ENCODE measurements around the gene KLK4. TPM values are rescaled to one million over a fixed set of nuclear protein-coding genes. Genes with fewer than 3 reads are reported as not detected.
"Not testable (repeated sequence)": the region's sequence is repeated elsewhere in the genome, so short reads cannot be mapped to it uniquely, and the experiment has no call there.

KLK4 gene
- polyA plus RNA-seq, 3 donors: not detected

- intact Hi-C loops (cut with micrococcal nuclease): no loop called here
- Histone ChIP-seq H3K27ac (ENCODE audit: low read depth in 1 of 2, low read length in 2 of 2) (no peak overlapping the region), H3K4me2 (replicated peaks; ENCODE audit: extremely low read depth, low read length, poor library complexity, severe bottlenecking) (no peak overlapping the region), H3K79me2 (ENCODE audit: insufficient read depth, low read length) (no peaks in the 10 kb centered on the region), H2AFZ (ENCODE audit: insufficient read depth, low read depth, low read length, poor library complexity, severe bottlenecking) (no peak overlapping the region), H3K27me3 (ENCODE audit: control insufficient read depth in 2 of 2, insufficient read depth in 2 of 2, low read length in 2 of 2) (peaks cover 0 to 2% of the 10 kb centered on the region in 2 donors), H3K36me3 (replicated peaks in 1 of 2; ENCODE audit: control insufficient read depth in 1 of 2, insufficient read depth in 2 of 2, low read length in 2 of 2) (no peaks in the 10 kb centered on the region), H3K4me3 (replicated peaks in 1 of 3; ENCODE audit: low read depth in 2 of 3, low read length in 3 of 3) (no peak overlapping the region), H3K4me1 (ENCODE audit: control insufficient read depth in 1 of 2, insufficient read depth in 2 of 2, low read length in 2 of 2) (no peaks in the 10 kb centered on the region), H4K20me1 (ENCODE audit: insufficient read depth, low read length) (no peaks in the 10 kb centered on the region), H3K9me3 (replicated peaks in 1 of 2; ENCODE audit: control insufficient read depth in 1 of 2, insufficient read depth in 1 of 2, low read length in 2 of 2) (peaks cover 0 to 20% of the 10 kb centered on the region in 2 donors), H3K9ac (ENCODE audit: insufficient read depth, low read length, poor library complexity, severe bottlenecking) (no peak overlapping the region)
- TF ChIP-seq CTCF (IDR thresholded peaks at IDR 0.05): no peak
- no peaks in the 10 kb centered on the region for H3K4me1 Mint-ChIP-seq
- H3K27me3 Mint-ChIP-seq (ENCODE audit: low read depth in 3 of 3): peaks cover 7 to 9% (median 9%) of the 10 kb centered on the region in 3 donors
- WGBS (ENCODE audit: insufficient coverage): no CpG with 5 or more reads among the region's 3 CpGs
- DNase-seq: no peak
- no peak overlapping the region for H3K27ac Mint-ChIP-seq
- H3K9me3 Mint-ChIP-seq: peaks cover 0 to 15% (median 12%) of the 10 kb centered on the region in 7 donors
- H3K36me3 Mint-ChIP-seq: no peaks in the 10 kb centered on the region
- H3K4me3 Mint-ChIP-seq: no peak overlapping the region
Measured at GRCh38 chr19:50897191-50897607, 14.0 kb downstream of the KLK4 start.

- intact Hi-C loops (cut with micrococcal nuclease): no loop called here
- Histone ChIP-seq H3K27ac (ENCODE audit: low read depth in 1 of 2, low read length in 2 of 2) (no peak overlapping the region), H2AFZ (ENCODE audit: insufficient read depth, low read depth, low read length, poor library complexity, severe bottlenecking) (no peak overlapping the region)
Measured at GRCh38 chr19:50896591-50897190, 14.5 kb downstream of the KLK4 start.

GRCh38 chr19:50896089-50896590 lies 15.1 kb downstream of the KLK4 start:
- H3K9me3 Mint-ChIP-seq: peaks cover 0 to 15% (median 12%) of the 10 kb centered on the region in 7 donors
- 85% methylated on average over 7 of the region's 9 CpGs for WGBS (ENCODE audit: insufficient coverage)
- H3K27me3 Mint-ChIP-seq (ENCODE audit: low read depth in 3 of 3); H4K20me1 ChIP-seq (ENCODE audit: insufficient read depth, low read length); intact Hi-C loops (cut with micrococcal nuclease); H3K27ac ChIP-seq (ENCODE audit: low read depth in 1 of 2, low read length in 2 of 2); H3K36me3 Mint-ChIP-seq; H3K27ac Mint-ChIP-seq; H3K4me2 ChIP-seq (replicated peaks; ENCODE audit: extremely low read depth, low read length, poor library complexity, severe bottlenecking); H3K9ac ChIP-seq (ENCODE audit: insufficient read depth, low read length, poor library complexity, severe bottlenecking); H3K79me2 ChIP-seq (ENCODE audit: insufficient read depth, low read length); H3K27me3 ChIP-seq (ENCODE audit: control insufficient read depth in 2 of 2, insufficient read depth in 2 of 2, low read length in 2 of 2); H2AFZ ChIP-seq (ENCODE audit: insufficient read depth, low read depth, low read length, poor library complexity, severe bottlenecking); H3K4me1 Mint-ChIP-seq; H3K4me3 ChIP-seq (replicated peaks in 1 of 3; ENCODE audit: low read depth in 2 of 3, low read length in 3 of 3); H3K36me3 ChIP-seq (replicated peaks in 1 of 2; ENCODE audit: control insufficient read depth in 1 of 2, insufficient read depth in 2 of 2, low read length in 2 of 2); DNase-seq; H3K4me3 Mint-ChIP-seq; H3K4me1 ChIP-seq (ENCODE audit: control insufficient read depth in 1 of 2, insufficient read depth in 2 of 2, low read length in 2 of 2): not testable (repeated sequence)
- peaks cover 0 to 20% of the 10 kb centered on the region in 2 donors for H3K9me3 ChIP-seq (replicated peaks in 1 of 2; ENCODE audit: control insufficient read depth in 1 of 2, insufficient read depth in 1 of 2, low read length in 2 of 2)

More at GRCh38 chr19:50896591-50897190, 14.5 kb downstream of the KLK4 start:
- no peaks in the 10 kb centered on the region for H3K4me1 ChIP-seq (ENCODE audit: control insufficient read depth in 1 of 2, insufficient read depth in 2 of 2, low read length in 2 of 2)
- Mint-ChIP-seq H3K4me1 (no peaks in the 10 kb centered on the region), H3K27me3 (ENCODE audit: low read depth in 3 of 3) (peaks cover 7 to 9% (median 9%) of the 10 kb centered on the region in 3 donors), H3K4me3 (no peak overlapping the region), H3K27ac (no peak overlapping the region), H3K36me3 (no peaks in the 10 kb centered on the region), H3K9me3 (peaks cover 0 to 15% (median 12%) of the 10 kb centered on the region in 7 donors)
- H3K9ac ChIP-seq (ENCODE audit: insufficient read depth, low read length, poor library complexity, severe bottlenecking): no peak overlapping the region
- H3K79me2 ChIP-seq (ENCODE audit: insufficient read depth, low read length): no peaks in the 10 kb centered on the region
- H3K9me3 ChIP-seq (replicated peaks in 1 of 2; ENCODE audit: control insufficient read depth in 1 of 2, insufficient read depth in 1 of 2, low read length in 2 of 2): peaks cover 0 to 20% of the 10 kb centered on the region in 2 donors
- no peak overlapping the region for H3K4me3 ChIP-seq (replicated peaks in 1 of 3; ENCODE audit: low read depth in 2 of 3, low read length in 3 of 3)
- no peaks in the 10 kb centered on the region for H3K36me3 ChIP-seq (replicated peaks in 1 of 2; ENCODE audit: control insufficient read depth in 1 of 2, insufficient read depth in 2 of 2, low read length in 2 of 2)
- H4K20me1 ChIP-seq (ENCODE audit: insufficient read depth, low read length): no peaks in the 10 kb centered on the region
- 78% methylated on average over 4 of the region's 6 CpGs for WGBS (ENCODE audit: insufficient coverage)
- peak in 1 of 3 donors; percentile 44 for DNase-seq
- H3K4me2 ChIP-seq (replicated peaks; ENCODE audit: extremely low read depth, low read length, poor library complexity, severe bottlenecking): no peak overlapping the region
- no peak for TF ChIP-seq CTCF (IDR thresholded peaks at IDR 0.05)
- H3K27me3 ChIP-seq (ENCODE audit: control insufficient read depth in 2 of 2, insufficient read depth in 2 of 2, low read length in 2 of 2): peaks cover 0 to 2% of the 10 kb centered on the region in 2 donors
